GM15510 (cell line): ENCODE results near the gene EFS.

ENCODE experiments used
- POLR2A ChIP-seq: IDR thresholded peaks from 3 replicates; pipeline ENCODE4 v1.6.1; 2011; ENCODE audit warnings: borderline replicate concordance; ENCODE audit not compliant: insufficient read length; ENCODE audit errors: extremely low read depth

EFS gene

GRCh38 chr14:23358553-23359166 lies 6.3 kb downstream of the EFS start:
- TF ChIP-seq POLR2A = no peak

- no peak for TF ChIP-seq POLR2A
Measured at GRCh38 chr14:23358042-23358441, 6.9 kb downstream of the EFS start.

GRCh38 chr14:23357261-23357660 lies 7.7 kb downstream of the EFS start:
- no peak for TF ChIP-seq POLR2A

- no peak for TF ChIP-seq POLR2A
Measured at GRCh38 chr14:23356662-23357061, 8.3 kb downstream of the EFS start.

GRCh38 chr14:23355871-23356435 lies 9.0 kb downstream of the EFS start:
- TF ChIP-seq POLR2A = no peak

GRCh38 chr14:23354990-23355389 lies 10.0 kb downstream of the EFS start:
- no peak for TF ChIP-seq POLR2A

GRCh38 chr14:23353433-23353780 lies 11.6 kb downstream of the EFS start:
- no peak for TF ChIP-seq POLR2A

GRCh38 chr14:23352506-23353432 lies 12.2 kb downstream of the EFS start, which contains the start of gene SLC22A17:
TSS of gene SLC22A17 (minus strand) at chr14:23352887.
- TF ChIP-seq POLR2A = no peak

- no peak for TF ChIP-seq POLR2A
Measured at GRCh38 chr14:23351681-23352505, 13.1 kb downstream of the EFS start.

GRCh38 chr14:23349156-23349845 lies 15.7 kb downstream of the EFS start:
- TF ChIP-seq POLR2A = no peak

GRCh38 chr14:23348297-23348655 lies 16.7 kb downstream of the EFS start:
- TF ChIP-seq POLR2A = no peak

- no peak for TF ChIP-seq POLR2A
Measured at GRCh38 chr14:23347406-23348296, 17.3 kb downstream of the EFS start.

GRCh38 chr14:23346693-23347405 lies 18.1 kb downstream of the EFS start:
- TF ChIP-seq POLR2A = no peak

GRCh38 chr14:23345987-23346692 lies 18.8 kb downstream of the EFS start:
- no peak for TF ChIP-seq POLR2A
